GM06990 (cell line): Measurements from ENCODE around the gene TNFRSF13B.
"Not testable (repeated sequence)": the region's sequence is repeated elsewhere in the genome, so short reads cannot be mapped to it uniquely, and the experiment has no call there.

Experiments used
- DNase-seq: peaks from one replicate; pipeline ENCODE4 v3.0.0-alpha.2; 2011; ENCODE audit not compliant: insufficient read length; ENCODE audit errors: extremely low read depth
- H3K27me3 ChIP-seq: replicated peaks from 2 replicates; pipeline ENCODE4 v1.6.0; 2011; ENCODE audit warnings: low read length; ENCODE audit not compliant: control insufficient read depth, insufficient read depth
- H3K36me3 ChIP-seq: 2 replicates; pipeline ENCODE4 v1.5.1; 2011; ENCODE audit warnings: low read length; ENCODE audit not compliant: control insufficient read depth, insufficient read depth
- H3K4me3 ChIP-seq: replicated peaks from 2 replicates; pipeline ENCODE4 v1.5.1; 2011; ENCODE audit warnings: low read depth, mild to moderate bottlenecking, control low read depth, low read length
- CTCF ChIP-seq: IDR thresholded peaks from 2 replicates; pipeline ENCODE4 v1.5.1; 2011; ENCODE audit warnings: low read length, control low read depth, mild to moderate bottlenecking, inconsistent platforms; ENCODE audit not compliant: insufficient read depth, poor library complexity, severe bottlenecking

Gene TNFRSF13B

GRCh38 chr17:16973760-16974540 is 2.0 kb upstream of the TNFRSF13B start:
- peak; percentile 70 for DNase-seq
- H3K27me3 ChIP-seq = no peaks in the 10 kb centered on the region
- H3K36me3 ChIP-seq = no peaks in the 10 kb centered on the region
- peak overlapping the region; percentile 17; the same call in 1 of the 2 replicates for H3K4me3 ChIP-seq
- no peak for TF ChIP-seq CTCF

GRCh38 chr17:16973043-16973442 is 1.1 kb upstream of the TNFRSF13B start:
- not testable (repeated sequence) for H3K36me3 ChIP-seq, H3K4me3 ChIP-seq, H3K27me3 ChIP-seq, DNase-seq

GRCh38 chr17:16972346-16972745 is 428 bp upstream of the TNFRSF13B start:
- Histone ChIP-seq H3K27me3 (no peaks in the 10 kb centered on the region), H3K4me3 (peak overlapping the region; percentile 74), H3K36me3 (no peaks in the 10 kb centered on the region)
- DNase-seq = no peak
- TF ChIP-seq CTCF = no peak

GRCh38 chr17:16969931-16970906 is 1.7 kb downstream of the TNFRSF13B start:
- no peak for TF ChIP-seq CTCF
- Histone ChIP-seq H3K36me3 (peaks cover 2% of the 10 kb centered on the region), H3K27me3 (no peaks in the 10 kb centered on the region), H3K4me3 (peak overlapping the region; percentile 74)
- peak; percentile 69 for DNase-seq

GRCh38 chr17:16968786-16969185 is 3.1 kb downstream of the TNFRSF13B start:
- H3K4me3 ChIP-seq = peak overlapping the region; percentile 74
- peaks cover 4% of the 10 kb centered on the region for H3K36me3 ChIP-seq
- no peaks in the 10 kb centered on the region for H3K27me3 ChIP-seq
- no peak for DNase-seq
- TF ChIP-seq CTCF = no peak

- DNase-seq = no peak
- Histone ChIP-seq H3K36me3 (peaks cover 14% of the 10 kb centered on the region), H3K27me3 (no peaks in the 10 kb centered on the region), H3K4me3 (no peak overlapping the region)
- TF ChIP-seq CTCF = peak; percentile 21
These were observed 9.1 kb downstream of the TNFRSF13B start for GRCh38 chr17:16962804-16963203.
